Neural progenitor cell (in vitro differentiated cells): ENCODE results near the gene RNF13. TPM values are rescaled to one million over a fixed set of nuclear protein-coding genes. Genes with fewer than 3 reads are reported as not detected.

Source experiments
- DNase-seq: peaks from one replicate; pipeline ENCODE4 v3.0.0-alpha.2; 2016; ENCODE audit warnings: low spot score
- H2AFZ ChIP-seq: fragments of 200-600 bp; sonication (generic); replicated peaks from 2 replicates; pipeline ENCODE4 v1.6.1; 2016; ENCODE audit warnings: antibody characterized with exemption
- H3F3A ChIP-seq: fragments of 200-600 bp; sonication (generic); 2 replicates; pipeline ENCODE4 v1.6.1; 2016; ENCODE audit warnings: antibody characterized with exemption, low read depth
- H3K27ac ChIP-seq: fragments of 200-600 bp; sonication (generic); 2 replicates; pipeline ENCODE4 v1.5.1; 2016; ENCODE audit warnings: mild to moderate bottlenecking
- H3K27me3 ChIP-seq: fragments of 200-600 bp; sonication (generic); 2 replicates; pipeline ENCODE4 v1.6.1; 2016; ENCODE audit warnings: mild to moderate bottlenecking, moderate library complexity
- H3K36me3 ChIP-seq: fragments of 200-600 bp; sonication (generic); 2 replicates; pipeline ENCODE4 v1.5.1; 2016
- H3K4me1 ChIP-seq: fragments of 200-600 bp; sonication (generic); 2 replicates; pipeline ENCODE4 v1.6.1; 2016; ENCODE audit warnings: mixed run types
- H3K4me2 ChIP-seq: fragments of 200-600 bp; sonication (generic); 2 replicates; pipeline ENCODE4 v1.6.1; 2016
- H3K4me3 ChIP-seq: fragments of 200-600 bp; sonication (generic); 2 replicates; pipeline ENCODE4 v1.5.1; 2016
- H3K79me2 ChIP-seq: fragments of 200-600 bp; sonication (generic); 2 replicates; pipeline ENCODE4 v1.6.1; 2016; ENCODE audit warnings: low read depth
- H3K9ac ChIP-seq: fragments of 200-600 bp; sonication (generic); 2 replicates; pipeline ENCODE4 v1.6.1; 2016
- H3K9me3 ChIP-seq: fragments of 200-600 bp; sonication (generic); 2 replicates; pipeline ENCODE4 v1.5.1; 2016; ENCODE audit warnings: low read depth
- H4K20me1 ChIP-seq: fragments of 200-600 bp; sonication (generic); 2 replicates; pipeline ENCODE4 v1.6.1; 2016; ENCODE audit warnings: low read depth
- H3K27ac Mint-ChIP-seq: 3 replicates; pipeline ENCODE4 v1.8.0; 2021; ENCODE audit warnings: mixed read lengths
- H3K27me3 Mint-ChIP-seq: 2 replicates; pipeline ENCODE4 v1.8.0; 2022; ENCODE audit warnings: low read depth, mild to moderate bottlenecking, inconsistent platforms, moderate library complexity, mixed read lengths; ENCODE audit not compliant: insufficient read depth
- H3K36me3 Mint-ChIP-seq: 3 replicates; pipeline ENCODE4 v1.8.0; 2021; ENCODE audit warnings: mixed read lengths
- H3K4me1 Mint-ChIP-seq: 3 replicates; pipeline ENCODE4 v1.8.0; 2021; ENCODE audit warnings: mixed read lengths
- H3K4me3 Mint-ChIP-seq: 3 replicates; pipeline ENCODE4 v1.8.0; 2021; ENCODE audit warnings: mild to moderate bottlenecking, moderate library complexity, mixed read lengths
- H3K9me3 Mint-ChIP-seq: 3 replicates; pipeline ENCODE4 v1.8.0; 2020; ENCODE audit warnings: mixed read lengths
- CTCF ChIP-seq: fragments of 200-600 bp; sonication (generic); IDR thresholded peaks from 2 replicates; pipeline ENCODE4 v1.5.1; 2017; ENCODE audit warnings: antibody characterized with exemption, mild to moderate bottlenecking
- EZH2 ChIP-seq: fragments of 200-600 bp; sonication (generic); IDR thresholded peaks from 2 replicates; pipeline ENCODE4 v1.6.1; 2017; ENCODE audit warnings: antibody characterized with exemption, mild to moderate bottlenecking, moderate library complexity
- EZH2phosphoT487 ChIP-seq: fragments of 200-600 bp; sonication (generic); IDR thresholded peaks from 2 replicates; pipeline ENCODE4 v1.6.1; 2017; ENCODE audit warnings: antibody characterized with exemption
- total RNA-seq: library from RNA; depleted of rRNA; stranded (reverse); fragments of >200 nt; gene quantifications from 2 replicates; pipeline ENCODE4 v1.2.3, GENCODE V29; 2015; ENCODE audit warnings: low replicate concordance

RNF13 gene
- total RNA-seq, 1 donor from 2014 or later: 45.2 TPM

- Histone ChIP-seq H3K4me2 (no peak overlapping the region), H3K79me2 (no peaks in the 10 kb centered on the region), H4K20me1 (no peaks in the 10 kb centered on the region), H3K4me3 (no peak overlapping the region), H3K27me3 (no peaks in the 10 kb centered on the region), H3K27ac (no peak overlapping the region), H2AFZ (no peak overlapping the region), H3K9ac (no peak overlapping the region), H3K36me3 (no peaks in the 10 kb centered on the region), H3K4me1 (no peaks in the 10 kb centered on the region), H3K9me3 (no peaks in the 10 kb centered on the region), H3F3A (no peaks in the 10 kb centered on the region)
- H3K4me1 Mint-ChIP-seq: no peaks in the 10 kb centered on the region
- no peak overlapping the region for H3K4me3 Mint-ChIP-seq
- H3K9me3 Mint-ChIP-seq: peaks cover 19% of the 10 kb centered on the region
- no peak for DNase-seq
- no peak overlapping the region for H3K27ac Mint-ChIP-seq
- TF ChIP-seq CTCF: no peak
- TF ChIP-seq EZH2: no peak
- TF ChIP-seq EZH2phosphoT487: no peak
- no peaks in the 10 kb centered on the region for H3K36me3 Mint-ChIP-seq
- H3K27me3 Mint-ChIP-seq: peaks cover 3% of the 10 kb centered on the region
Measured at GRCh38 chr3:149992416-149993058, 179.5 kb downstream of the RNF13 start.

DNA sequence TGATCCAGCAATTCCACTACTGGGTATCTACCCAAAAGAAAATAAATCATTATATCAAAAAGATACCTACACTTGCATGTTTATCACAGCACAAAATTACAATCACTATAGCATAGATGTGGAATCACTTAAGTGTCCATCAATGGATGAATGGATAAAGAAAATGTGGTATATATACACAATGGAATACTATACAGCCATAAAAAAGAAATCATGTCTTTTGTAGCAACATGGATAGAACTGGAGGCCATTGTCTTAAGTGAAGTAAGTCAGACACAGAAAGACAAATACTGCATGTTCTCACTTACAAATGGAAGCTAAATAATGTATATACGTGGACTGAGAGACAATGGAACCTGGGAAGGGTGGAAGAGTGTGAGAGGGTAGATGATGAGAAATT is 185.9 kb downstream of the RNF13 start:
- H3K9ac ChIP-seq: no peak overlapping the region
- no peaks in the 10 kb centered on the region for H3K27me3 ChIP-seq
- H3F3A ChIP-seq: no peaks in the 10 kb centered on the region
- no peaks in the 10 kb centered on the region for H4K20me1 ChIP-seq
- H3K79me2 ChIP-seq: no peaks in the 10 kb centered on the region
- Mint-ChIP-seq H3K36me3 (no peaks in the 10 kb centered on the region), H3K27ac (no peak overlapping the region), H3K4me3 (no peak overlapping the region), H3K27me3 (peaks cover 5% of the 10 kb centered on the region), H3K9me3 (peaks cover 17% of the 10 kb centered on the region), H3K4me1 (peaks cover 2% of the 10 kb centered on the region)
- H3K4me3 ChIP-seq: no peak overlapping the region
- H3K36me3 ChIP-seq: no peaks in the 10 kb centered on the region
- H2AFZ ChIP-seq: no peak overlapping the region
- H3K4me2 ChIP-seq: no peak overlapping the region
- TF ChIP-seq EZH2phosphoT487 (no peak), EZH2 (no peak), CTCF (no peak)
- H3K9me3 ChIP-seq: no peaks in the 10 kb centered on the region
- H3K27ac ChIP-seq: no peak overlapping the region
- no peaks in the 10 kb centered on the region for H3K4me1 ChIP-seq
- DNase-seq: no peak

GRCh38 chr3:149999421-149999820 is 186.4 kb downstream of the RNF13 start:
- H3K4me3 Mint-ChIP-seq: peak overlapping the region; percentile 4

More at GRCh38 chr3:149999421-149999820, 186.4 kb downstream of the RNF13 start:
- DNase-seq: no peak
- H4K20me1 ChIP-seq: no peaks in the 10 kb centered on the region
- H3K4me1 ChIP-seq: no peaks in the 10 kb centered on the region
- Mint-ChIP-seq H3K36me3 (no peaks in the 10 kb centered on the region), H3K9me3 (peaks cover 17% of the 10 kb centered on the region), H3K4me1 (peaks cover 2% of the 10 kb centered on the region), H3K27ac (no peak overlapping the region), H3K27me3 (peaks cover 4% of the 10 kb centered on the region)
- no peak overlapping the region for H2AFZ ChIP-seq
- H3K4me2 ChIP-seq: no peak overlapping the region
- H3F3A ChIP-seq: no peaks in the 10 kb centered on the region
- no peak overlapping the region for H3K4me3 ChIP-seq
- H3K9me3 ChIP-seq: no peaks in the 10 kb centered on the region
- no peaks in the 10 kb centered on the region for H3K36me3 ChIP-seq
- TF ChIP-seq EZH2phosphoT487 (no peak), EZH2 (no peak), CTCF (no peak)
- no peaks in the 10 kb centered on the region for H3K27me3 ChIP-seq
- no peak overlapping the region for H3K27ac ChIP-seq
- no peak overlapping the region for H3K9ac ChIP-seq
- no peaks in the 10 kb centered on the region for H3K79me2 ChIP-seq
